GM12878 (cell line): ENCODE data around the gene CHN2. TPM values are rescaled to one million over a fixed set of nuclear protein-coding genes. Genes with fewer than 3 reads are reported as not detected.

Experiments used
- ATAC-seq: fragments of 200-7000 bp; cut with Tn5 transposase; 3 replicates; pipeline ENCODE4 v1.9.1; 2020; ENCODE audit warnings: mild to moderate bottlenecking, moderate library complexity
- BruUV-seq: library from RNA; stranded (reverse); fragments of 400-500 nt; replicated peaks from 2 replicates; lab custom pipeline; 2021; lab: Mats Ljungman, UMichigan
- CTCF ChIA-PET: fragments of 300-600 bp; sonication (Branson Sonifier 250); formaldehyde crosslinking; extraction: SDS; loops from one replicate; lab custom pipeline; 2021; ENCODE audit warnings: inconsistent platforms; lab: Yijun Ruan, JAX
- POLR2A ChIA-PET: fragments of 350-600 bp; formaldehyde crosslinking; extraction: SDS; loops from one replicate; lab custom pipeline; 2021; ENCODE audit warnings: inconsistent platforms; lab: Charles Lee
- RAD21 ChIA-PET: fragments of 300-600 bp; sonication (Branson Sonifier 250); formaldehyde crosslinking; loops from one replicate; lab custom pipeline; 2023; ENCODE audit warnings: antibody characterized with exemption; ENCODE audit not compliant: unreplicated experiment; lab: Charles Lee
- SMC1A ChIA-PET: fragments of 300-600 bp; sonication (Branson Sonifier 250); formaldehyde crosslinking; loops from one replicate; lab custom pipeline; 2023; ENCODE audit not compliant: unreplicated experiment, uncharacterized antibody; lab: Charles Lee
- DNase-seq: peaks from one replicate; pipeline ENCODE4 v3.0.0-alpha.2; 2011; ENCODE audit warnings: low read depth, low spot score
- FAIRE-seq: peaks from 3 replicates; lab custom pipeline; 2011; peaks lifted over from hg19 to GRCh38; lab: Jason Lieb, UNC
- H2AFZ ChIP-seq: 2 replicates; pipeline ENCODE4 v1.6.0; 2011; ENCODE audit warnings: low read depth, low read length, control low read depth; ENCODE audit not compliant: control insufficient read depth
- H3K27ac ChIP-seq: 2 replicates; pipeline ENCODE4 v1.5.1; 2011; ENCODE audit warnings: control low read depth; ENCODE audit not compliant: control insufficient read depth, insufficient read depth
- H3K27me3 ChIP-seq, 2 experiments: replicated peaks in 1 of 2; 2 replicates each; pipeline versions ENCODE4 v1.6.0 to v1.6.1; 2011; ENCODE audit warnings: low read length in 1 of 2; ENCODE audit not compliant: control insufficient read depth in 2 of 2, insufficient read depth in 2 of 2
- H3K36me3 ChIP-seq, 2 experiments: 2 replicates each; pipeline ENCODE4 v1.5.1; 2011; ENCODE audit warnings: low read length in 1 of 2; ENCODE audit not compliant: control insufficient read depth in 2 of 2, insufficient read depth in 2 of 2
- H3K4me1 ChIP-seq: 2 replicates; pipeline ENCODE4 v1.6.1; 2011; ENCODE audit warnings: mild to moderate bottlenecking, low read length, moderate library complexity, mixed read lengths; ENCODE audit not compliant: control insufficient read depth, insufficient read depth
- H3K4me2 ChIP-seq: 2 replicates; pipeline ENCODE4 v1.6.0; 2011; ENCODE audit warnings: control low read depth; ENCODE audit not compliant: control insufficient read depth, insufficient read depth
- H3K4me3 ChIP-seq: fragments of 200-600 bp; sonication (generic); 2 replicates; pipeline ENCODE4 v1.5.1; 2016
- H3K79me2 ChIP-seq: 2 replicates; pipeline ENCODE4 v1.6.0; 2011; ENCODE audit warnings: low read length; ENCODE audit not compliant: control insufficient read depth, insufficient read depth
- H3K9ac ChIP-seq: 2 replicates; pipeline ENCODE4 v1.8.0; 2011; ENCODE audit warnings: low read length, control low read depth, mixed read lengths; ENCODE audit not compliant: control insufficient read depth, insufficient read depth
- H3K9me3 ChIP-seq: replicated peaks from 3 replicates; pipeline ENCODE4 v1.5.1; 2011; ENCODE audit warnings: mild to moderate bottlenecking, low read length; ENCODE audit not compliant: control insufficient read depth, insufficient read depth
- H4K20me1 ChIP-seq: 2 replicates; pipeline ENCODE4 v1.6.0; 2011; ENCODE audit not compliant: control insufficient read depth, insufficient read depth
- CBX3 ChIP-seq: fragments of 200-600 bp; sonication (generic); IDR thresholded peaks from 2 replicates; pipeline ENCODE4 v1.6.1; 2016; ENCODE audit warnings: low read depth, borderline replicate concordance
- CBX5 ChIP-seq: sonication (generic); IDR thresholded peaks from 2 replicates; pipeline ENCODE4 v1.6.1; 2016; ENCODE audit warnings: low read depth, moderate library complexity, mild to moderate bottlenecking, inconsistent platforms
- CREM ChIP-seq: IDR thresholded peaks from 2 replicates; pipeline ENCODE4 v1.6.1; 2014; ENCODE audit warnings: antibody characterized with exemption, low read depth
- EGR1 ChIP-seq, 2 experiments: IDR thresholded peaks; 1 replicate in 1 of 2; 2 replicates in 1 of 2; pipeline ENCODE4 v1.6.1; 2011 to 2012; ENCODE audit warnings: low read depth in 2 of 2, low read length in 2 of 2, borderline replicate concordance in 1 of 2, mild to moderate bottlenecking in 1 of 2, moderate library complexity in 1 of 2
- MAX ChIP-seq: IDR thresholded peaks from 2 replicates; pipeline ENCODE4 v1.6.1; 2012; ENCODE audit warnings: low read depth, low read length, improper control_type of control experiment
- NR2C2 ChIP-seq: IDR thresholded peaks from 2 replicates; pipeline ENCODE4 v1.6.1; 2011; ENCODE audit warnings: borderline replicate concordance, low read depth; ENCODE audit not compliant: control insufficient read depth, insufficient read length
- PAX5 ChIP-seq: IDR thresholded peaks from 2 replicates; pipeline ENCODE4 v1.6.1; 2011; ENCODE audit warnings: low read depth, low read length, borderline replicate concordance
- RB1 ChIP-seq: fragments of 450-650 bp; formaldehyde crosslinking; IDR thresholded peaks from 2 replicates; pipeline ENCODE4 v1.6.1; 2017; ENCODE audit warnings: mild to moderate bottlenecking, borderline replicate concordance
- SMC3 ChIP-seq: IDR thresholded peaks from 2 replicates; pipeline ENCODE4 v1.6.1; 2011; ENCODE audit warnings: low read length, improper control_type of control experiment, borderline replicate concordance
- ZNF592 ChIP-seq: fragments of 450-650 bp; IDR thresholded peaks from 2 replicates; pipeline ENCODE4 v1.6.1; 2017; ENCODE audit warnings: mild to moderate bottlenecking, moderate library complexity
- WGBS: methylation state at CpG from one replicate; pipeline ENCODE4 v1.1.6; 2016; ENCODE audit warnings: low lambda C conversion rate; ENCODE audit not compliant: insufficient replicate concordance, insufficient coverage; ENCODE audit errors: missing lambda C conversion rate; 5-methylcytosine and 5-hydroxymethylcytosine counted together
- in situ Hi-C: fragments of 300-500 bp; cut with MboI; formaldehyde crosslinking; loops from 9 replicates; pipeline ENCODE4 v1.14.3; 2018; ENCODE audit warnings: mixed read lengths
- intact Hi-C: fragments of 100-400 bp; cut with micrococcal nuclease; formaldehyde crosslinking; loops from one replicate; pipeline ENCODE4 v1.14.2; 2022; ENCODE audit not compliant: unreplicated experiment
- polyA plus RNA-seq, 11 experiments: library from polyadenylated mRNA; depleted of rRNA in 4 of 11; unstranded in 6 of 11; stranded (reverse) in 5 of 11; fragments of >200 nt; fragmentation: Nextera tagmentation in 4 of 11; fragmentation: Illumina TruSeq in 1 of 11; extraction: Ambion mirVana in 4 of 11; extraction: Trizol in 1 of 11; gene quantifications; 1 replicate in 1 of 11; 2 replicates in 10 of 11; pipeline versions ENCODE4 v1.2.1 to v1.2.3, GENCODE V29; 2011 to 2016; ENCODE audit warnings: inconsistent platforms in 2 of 11, missing spikeins in 2 of 11, low read depth in 1 of 11
- total RNA-seq, 4 experiments: library from RNA; depleted of rRNA in 3 of 4; stranded (reverse); fragments of >200 nt in 3 of 4; fragmentation: Illumina TruSeq in 1 of 4; extraction: Trizol in 1 of 4; gene quantifications; 2 replicates each; pipeline versions ENCODE4 v1.2.1 to v1.2.3, GENCODE V29; 2013 to 2021

The CHN2 gene
- total and polyA plus RNA-seq, 10 of the 15 experiments (the other 5 are each of a cell fraction or from before 2014, with no cell fraction given): 0.11 to 3.8 (median 0.37) TPM; not detected in 2

GRCh38 chr7:29469976-29470557 is 275.5 kb downstream of the CHN2 start:
- intact Hi-C loops: no loop called here
- no peaks in the 10 kb centered on the region; a peak in 2 of 4 replicates for H3K27me3 ChIP-seq
- TF ChIP-seq CREM (no peak), PAX5 (no peak), CBX3 (no peak), CBX5 (no peak), MAX (no peak), NR2C2 (no peak), EGR1 (IDR thresholded peaks at IDR 0.05; ENCODE audit: borderline replicate concordance in 1 of 2, low read depth in 2 of 2, low read length in 2 of 2) (no peak), SMC3 (no peak), ZNF592 (no peak), RB1 (no peak)
- WGBS: 45% methylated on average over 3 of the region's 3 CpGs
- DNase-seq (no peak), FAIRE-seq (no peak), ATAC-seq (no peak)
- in situ Hi-C loops: no loop called here
- no peaks in the 10 kb centered on the region for H3K9me3 ChIP-seq
- H3K79me2 ChIP-seq: no peaks in the 10 kb centered on the region
- no peaks in the 10 kb centered on the region for H4K20me1 ChIP-seq
- no peak overlapping the region for H2AFZ ChIP-seq
- SMC1A ChIA-PET: interaction anchor here (1.0 to 1.4 kb wide), 2 partner anchors 13 to 17 kb away, joined by 3 read pairs; no protein-coding TSS in a partner anchor
- no peak overlapping the region for H3K9ac ChIP-seq
- no peak overlapping the region for H3K4me2 ChIP-seq
- BruUV-seq: no TSS peak
- no peaks in the 10 kb centered on the region for H3K4me1 ChIP-seq
- POLR2A ChIA-PET: no interaction called here
- RAD21 ChIA-PET: no interaction called here
- CTCF ChIA-PET: no interaction called here
- H3K4me3 ChIP-seq: no peak overlapping the region
- no peak overlapping the region for H3K27ac ChIP-seq
- H3K36me3 ChIP-seq: no peaks in the 10 kb centered on the region
